ENCODE measurements around the gene OR1F1.
"Not testable (repeated sequence)": the region's sequence is repeated elsewhere in the genome, so short reads cannot be mapped to it uniquely, and the experiment has no call there.

OR1F1 gene

DNA sequence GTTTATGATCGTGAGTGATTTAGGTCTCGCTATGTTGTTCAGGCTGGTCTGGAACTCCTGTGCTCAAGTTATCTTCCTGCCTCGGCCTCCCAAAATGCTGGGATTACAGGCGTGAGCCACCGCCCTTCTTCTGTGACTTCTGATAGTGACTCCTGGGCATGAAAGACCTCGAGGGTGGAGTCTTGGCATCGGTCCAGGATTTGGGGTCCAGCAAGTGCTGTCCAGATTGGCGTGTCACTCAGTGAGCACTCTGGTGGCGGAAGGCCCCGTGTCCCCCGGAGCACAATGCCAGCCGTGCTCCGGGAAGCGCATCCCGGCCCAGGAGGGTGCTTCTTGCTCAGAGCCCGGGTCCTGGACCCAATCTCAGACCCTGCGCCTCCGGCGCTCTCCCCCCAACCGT lies 6.8 kb downstream of the OR1F1 start:
- H3K36me3 ChIP-seq (ENCODE audit: low read depth) = no peaks in the 10 kb centered on the region
- H3K27me3 ChIP-seq (ENCODE audit: insufficient read depth, poor library complexity, severe bottlenecking) = no peaks in the 10 kb centered on the region

DNA sequence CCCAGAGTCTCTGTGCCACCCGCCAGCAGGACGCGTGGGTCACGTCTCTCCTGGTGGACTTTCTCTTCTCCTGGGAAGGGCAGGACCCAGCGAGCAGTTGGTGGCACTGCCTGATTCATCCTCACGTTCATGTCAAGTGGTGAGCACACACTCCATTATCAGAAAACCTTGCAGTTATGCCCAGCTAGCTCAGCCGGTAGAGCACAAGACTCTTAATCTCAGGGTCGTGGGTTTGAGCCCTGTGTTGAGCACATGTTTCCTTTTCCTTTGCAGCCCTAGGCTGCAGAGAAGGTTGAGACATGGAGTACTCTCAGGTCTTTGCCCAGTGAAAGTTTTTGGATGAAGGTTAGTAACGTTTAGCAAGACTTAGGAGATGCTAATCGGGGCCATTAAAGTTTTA lies 8.0 kb downstream of the OR1F1 start:
- H3K4me3 ChIP-seq (ENCODE audit: severe bottlenecking) = no peak overlapping the region
- H3K4me1 ChIP-seq (ENCODE audit: insufficient read depth, poor library complexity, severe bottlenecking) = no peaks in the 10 kb centered on the region
- no peaks in the 10 kb centered on the region for H3K27me3 ChIP-seq (ENCODE audit: insufficient read depth, poor library complexity, severe bottlenecking)
- DNase-seq (ENCODE audit: low spot score) (no peak), ATAC-seq (ENCODE audit: low read depth) (no peak)
- no peak overlapping the region for H3K27ac ChIP-seq (ENCODE audit: poor library complexity, severe bottlenecking)
- TF ChIP-seq, protein P1, sequence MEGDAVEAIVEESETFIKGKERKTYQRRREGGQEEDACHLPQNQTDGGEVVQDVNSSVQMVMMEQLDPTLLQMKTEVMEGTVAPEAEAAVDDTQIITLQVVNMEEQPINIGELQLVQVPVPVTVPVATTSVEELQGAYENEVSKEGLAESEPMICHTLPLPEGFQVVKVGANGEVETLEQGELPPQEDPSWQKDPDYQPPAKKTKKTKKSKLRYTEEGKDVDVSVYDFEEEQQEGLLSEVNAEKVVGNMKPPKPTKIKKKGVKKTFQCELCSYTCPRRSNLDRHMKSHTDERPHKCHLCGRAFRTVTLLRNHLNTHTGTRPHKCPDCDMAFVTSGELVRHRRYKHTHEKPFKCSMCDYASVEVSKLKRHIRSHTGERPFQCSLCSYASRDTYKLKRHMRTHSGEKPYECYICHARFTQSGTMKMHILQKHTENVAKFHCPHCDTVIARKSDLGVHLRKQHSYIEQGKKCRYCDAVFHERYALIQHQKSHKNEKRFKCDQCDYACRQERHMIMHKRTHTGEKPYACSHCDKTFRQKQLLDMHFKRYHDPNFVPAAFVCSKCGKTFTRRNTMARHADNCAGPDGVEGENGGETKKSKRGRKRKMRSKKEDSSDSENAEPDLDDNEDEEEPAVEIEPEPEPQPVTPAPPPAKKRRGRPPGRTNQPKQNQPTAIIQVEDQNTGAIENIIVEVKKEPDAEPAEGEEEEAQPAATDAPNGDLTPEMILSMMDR (IDR thresholded peaks at IDR 0.05; ENCODE audit: poor library complexity, severe bottlenecking) = no peak
- H3K36me3 ChIP-seq (ENCODE audit: low read depth) = no peaks in the 10 kb centered on the region
- H3K9me3 ChIP-seq (ENCODE audit: severe bottlenecking) = no peaks in the 10 kb centered on the region

More for the DNA sequence above, 6.8 kb downstream of the OR1F1 start:
- Histone ChIP-seq H3K4me3 (ENCODE audit: severe bottlenecking) (no peak overlapping the region), H3K4me1 (ENCODE audit: insufficient read depth, poor library complexity, severe bottlenecking) (no peaks in the 10 kb centered on the region), H3K9me3 (ENCODE audit: severe bottlenecking) (no peaks in the 10 kb centered on the region), H3K27ac (ENCODE audit: poor library complexity, severe bottlenecking) (no peak overlapping the region)
- DNase-seq (ENCODE audit: low spot score) = no peak
- TF ChIP-seq, protein P1 (IDR thresholded peaks at IDR 0.05; ENCODE audit: poor library complexity, severe bottlenecking) = no peak
- no peak for ATAC-seq (ENCODE audit: low read depth)

DNA sequence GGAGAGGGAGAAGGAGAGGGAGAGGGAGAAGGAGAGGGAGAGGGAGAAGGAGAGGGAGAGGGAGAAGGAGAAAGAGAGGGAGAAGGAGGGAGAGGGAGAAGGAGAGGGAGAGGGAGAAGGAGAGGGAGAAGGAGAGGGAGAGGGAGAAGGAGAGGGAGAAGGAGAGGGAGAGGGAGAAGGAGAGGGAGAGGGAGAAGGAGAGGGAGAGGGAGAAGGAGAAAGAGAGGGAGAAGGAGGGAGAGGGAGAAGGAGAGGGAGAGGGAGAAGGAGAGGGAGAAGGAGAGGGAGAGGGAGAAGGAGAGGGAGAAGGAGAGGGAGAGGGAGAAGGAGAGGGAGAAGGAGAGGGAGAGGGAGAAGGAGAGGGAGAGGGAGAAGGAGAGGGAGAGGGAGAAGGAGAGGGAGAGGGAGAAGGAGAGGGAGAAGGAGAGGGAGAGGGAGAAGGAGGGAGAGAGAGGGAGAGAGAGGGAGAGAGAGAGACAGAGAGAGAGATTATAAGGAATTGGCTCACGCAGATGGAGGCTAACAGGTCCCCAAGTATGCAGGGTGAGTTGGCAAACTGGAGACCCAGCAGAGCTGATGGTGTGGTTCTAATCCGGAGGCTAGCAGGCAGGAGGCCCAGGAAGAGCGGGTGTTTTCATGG lies 9.8 kb downstream of the OR1F1 start:
- ATAC-seq (ENCODE audit: low read depth); H3K4me3 ChIP-seq (ENCODE audit: severe bottlenecking); H3K27ac ChIP-seq (ENCODE audit: poor library complexity, severe bottlenecking); H3K4me1 ChIP-seq (ENCODE audit: insufficient read depth, poor library complexity, severe bottlenecking); H3K9me3 ChIP-seq (ENCODE audit: severe bottlenecking); H3K36me3 ChIP-seq (ENCODE audit: low read depth); DNase-seq (ENCODE audit: low spot score); H3K27me3 ChIP-seq (ENCODE audit: insufficient read depth, poor library complexity, severe bottlenecking): not testable (repeated sequence)

DNA sequence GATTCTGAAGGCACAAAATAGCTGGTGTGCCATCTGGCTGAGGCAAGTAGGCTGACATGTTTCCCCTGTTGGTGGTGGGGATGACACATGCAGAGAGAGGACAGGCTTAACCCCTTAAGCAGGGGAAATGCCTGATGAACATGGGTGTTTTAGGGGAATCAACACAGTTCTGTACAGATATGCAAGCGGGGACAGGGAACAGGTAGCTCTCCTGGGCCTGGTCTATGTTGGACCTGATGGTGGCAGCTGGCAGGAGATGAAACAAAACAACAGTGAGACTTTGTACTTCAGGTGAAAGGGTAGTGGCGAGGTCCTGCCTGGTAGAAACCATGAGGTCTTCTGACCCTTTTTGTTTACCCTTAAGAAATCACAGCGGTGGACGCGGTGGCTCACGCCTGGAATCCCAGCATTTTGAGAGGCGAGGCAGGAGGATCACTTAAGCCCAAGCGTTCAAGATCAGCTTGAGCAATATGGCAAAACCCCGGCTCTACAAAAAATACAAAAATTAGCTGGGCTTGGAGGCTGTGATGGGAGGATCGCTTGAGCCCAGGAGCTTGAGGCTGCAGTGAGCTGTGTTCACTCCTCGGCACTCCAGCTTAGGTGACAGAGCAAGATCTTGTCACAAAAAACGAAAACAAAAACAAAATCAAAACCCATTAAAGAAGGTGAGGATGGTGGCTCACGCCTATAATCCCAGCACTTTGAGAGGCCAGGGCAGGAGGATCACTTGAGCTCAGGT lies 10.5 kb downstream of the OR1F1 start:
- Histone ChIP-seq H3K36me3 (ENCODE audit: low read depth) (no peaks in the 10 kb centered on the region), H3K9me3 (ENCODE audit: severe bottlenecking) (no peaks in the 10 kb centered on the region), H3K4me1 (ENCODE audit: insufficient read depth, poor library complexity, severe bottlenecking) (no peaks in the 10 kb centered on the region), H3K27me3 (ENCODE audit: insufficient read depth, poor library complexity, severe bottlenecking) (no peaks in the 10 kb centered on the region), H3K27ac (ENCODE audit: poor library complexity, severe bottlenecking) (no peak overlapping the region), H3K4me3 (ENCODE audit: severe bottlenecking) (no peak overlapping the region)
- ATAC-seq (ENCODE audit: low read depth) (peak; percentile 17; the same call in 1 of the 3 replicates), DNase-seq (ENCODE audit: low spot score) (no peak)
- TF ChIP-seq, protein P1 (IDR thresholded peaks at IDR 0.05; ENCODE audit: poor library complexity, severe bottlenecking) = no peak

DNA sequence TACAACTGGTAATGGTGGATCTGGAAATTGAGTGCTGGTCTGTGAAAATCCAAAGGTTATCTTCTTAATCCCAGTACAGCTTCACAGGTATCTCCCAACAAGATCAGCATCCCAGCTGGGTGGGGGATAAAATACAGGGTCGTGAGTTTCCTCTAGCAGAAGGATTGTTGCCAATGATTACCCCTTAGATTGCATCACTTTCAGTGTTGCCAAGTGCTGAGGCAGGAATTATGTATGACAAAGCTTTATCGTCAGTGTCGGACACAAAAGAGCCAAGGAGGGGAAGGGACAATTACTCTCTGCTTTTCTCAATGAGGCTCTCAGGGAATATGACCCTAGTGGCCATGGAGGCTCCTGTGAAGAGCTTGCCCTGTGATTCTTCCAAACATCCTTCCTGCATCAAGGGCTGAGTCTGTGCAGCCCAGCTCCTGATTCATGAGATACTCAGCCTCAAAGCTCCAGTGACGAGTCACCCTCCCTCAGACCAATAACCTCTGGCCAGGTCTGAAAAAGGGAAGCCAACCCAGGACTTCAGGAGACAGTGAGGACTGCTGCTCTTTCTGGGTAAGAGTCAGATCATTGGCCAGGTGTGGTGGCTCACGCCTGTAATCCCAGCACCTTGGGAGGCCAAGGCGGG lies 15.0 kb downstream of the OR1F1 start:
- Histone ChIP-seq H3K4me3 (ENCODE audit: severe bottlenecking) (no peak overlapping the region), H3K27me3 (ENCODE audit: insufficient read depth, poor library complexity, severe bottlenecking) (no peaks in the 10 kb centered on the region), H3K27ac (ENCODE audit: poor library complexity, severe bottlenecking) (no peak overlapping the region), H3K36me3 (ENCODE audit: low read depth) (no peaks in the 10 kb centered on the region), H3K9me3 (ENCODE audit: severe bottlenecking) (peaks cover 7% of the 10 kb centered on the region), H3K4me1 (ENCODE audit: insufficient read depth, poor library complexity, severe bottlenecking) (no peaks in the 10 kb centered on the region)
- TF ChIP-seq, protein P1 (IDR thresholded peaks at IDR 0.05; ENCODE audit: poor library complexity, severe bottlenecking) = no peak
- DNase-seq (ENCODE audit: low spot score) (no peak), ATAC-seq (ENCODE audit: low read depth) (no peak)

DNA sequence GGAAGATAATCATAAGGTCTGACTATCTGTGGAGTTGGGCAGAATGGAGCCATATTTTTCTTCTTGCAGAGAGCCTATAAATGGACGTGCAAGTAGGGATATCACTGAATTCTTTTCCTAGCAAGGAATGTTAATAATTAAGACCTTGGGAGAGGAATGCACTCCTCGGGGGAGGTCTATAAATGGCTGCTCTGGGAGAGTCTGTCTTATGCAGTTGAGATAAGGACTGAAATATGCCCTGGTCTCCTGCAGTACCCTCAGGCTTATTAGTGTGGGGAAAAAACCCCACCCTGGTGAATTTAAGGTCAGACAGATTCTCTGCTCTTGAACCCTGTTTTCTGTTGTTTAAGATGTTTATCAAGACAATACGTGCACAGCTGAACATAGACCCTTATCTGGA lies 17.9 kb downstream of the OR1F1 start:
- not testable (repeated sequence) for DNase-seq (ENCODE audit: low spot score); H3K4me1 ChIP-seq (ENCODE audit: insufficient read depth, poor library complexity, severe bottlenecking); ATAC-seq (ENCODE audit: low read depth); H3K36me3 ChIP-seq (ENCODE audit: low read depth); H3K27me3 ChIP-seq (ENCODE audit: insufficient read depth, poor library complexity, severe bottlenecking); H3K4me3 ChIP-seq (ENCODE audit: severe bottlenecking); H3K9me3 ChIP-seq (ENCODE audit: severe bottlenecking); H3K27ac ChIP-seq (ENCODE audit: poor library complexity, severe bottlenecking)
